ENCODE measurements around the gene MBOAT2. TPM values are rescaled to one million over a fixed set of nuclear protein-coding genes. Genes with fewer than 3 reads are reported as not detected.

MBOAT2 gene
- total RNA-seq, 1 experiment from 2014 or later = 16.8 TPM

GRCh38 chr2:8861797-8862196 lies 141.7 kb downstream of the MBOAT2 start:
- ATAC-seq = no peak
- H3K9me2 ChIP-seq (ENCODE audit: insufficient read depth) = no peaks in the 10 kb centered on the region
- no peaks in the 10 kb centered on the region for H3K79me2 ChIP-seq (ENCODE audit: insufficient read depth, low read length)
- no peak for DNase-seq (ENCODE audit: low read depth, low spot score)
- H3K4me2 ChIP-seq (ENCODE audit: low read length) = no peak overlapping the region
- intact Hi-C loops (cut with micrococcal nuclease) = no loop called here
- TF ChIP-seq EZH2 (IDR thresholded peaks at IDR 0.05) (no peak), CBX3 (IDR thresholded peaks at IDR 0.05; ENCODE audit: low read depth) (no peak), EGR1 (IDR thresholded peaks at IDR 0.05; ENCODE audit: low read depth) (no peak), CEBPB (IDR thresholded peaks at IDR 0.05; ENCODE audit: low read depth) (no peak), SRF (IDR thresholded peaks at IDR 0.05; ENCODE audit: low read depth) (no peak)
- H3K27ac ChIP-seq (ENCODE audit: low read depth, low read length) = no peak overlapping the region
- ChIA-PET RAD21 (ENCODE audit: low non-redundant PET in 1 of 2, low total read pairs in 2 of 2, uncharacterized antibody in 2 of 2, unreplicated experiment in 2 of 2) (no interaction called here), CTCF (no interaction called here), POLR2A (no interaction called here)
- no peaks in the 10 kb centered on the region for H3K9me3 ChIP-seq (ENCODE audit: control insufficient read depth in 1 of 2, insufficient read depth in 1 of 2, low read depth in 1 of 2, low read length in 2 of 2)
- BruUV-seq (replicated peaks) = no TSS peak
- no peak overlapping the region for H3K9ac ChIP-seq (ENCODE audit: low read length)
- no peaks in the 10 kb centered on the region for H3K36me3 ChIP-seq (ENCODE audit: control insufficient read depth in 1 of 2, insufficient read depth in 2 of 2, low read length in 2 of 2)
- no peaks in the 10 kb centered on the region for H3K27me3 ChIP-seq (ENCODE audit: insufficient read depth, low read length)
- no peak overlapping the region for H2AFZ ChIP-seq (ENCODE audit: low read depth, low read length, poor library complexity, severe bottlenecking)
- no peak overlapping the region for H3K4me3 ChIP-seq (replicated peaks in 1 of 2; ENCODE audit: low read depth in 1 of 2, low read length in 2 of 2)
- H3K4me1 ChIP-seq (ENCODE audit: control insufficient read depth in 1 of 2, insufficient read depth in 2 of 2, low read length in 2 of 2) = no peaks in the 10 kb centered on the region
- no peaks in the 10 kb centered on the region for H4K20me1 ChIP-seq (ENCODE audit: insufficient read depth)

- no peaks in the 10 kb centered on the region for H3K36me3 ChIP-seq (ENCODE audit: control insufficient read depth in 1 of 2, insufficient read depth in 2 of 2, low read length in 2 of 2)
- ATAC-seq (no peak), DNase-seq (ENCODE audit: low read depth, low spot score) (no peak)
- H3K27ac ChIP-seq (ENCODE audit: low read depth, low read length) = no peak overlapping the region
- POLR2A ChIA-PET = no interaction called here
- no peaks in the 10 kb centered on the region for H3K9me3 ChIP-seq (ENCODE audit: control insufficient read depth in 1 of 2, insufficient read depth in 1 of 2, low read depth in 1 of 2, low read length in 2 of 2)
- CTCF ChIA-PET = no interaction called here
- RAD21 ChIA-PET (ENCODE audit: low non-redundant PET in 1 of 2, low total read pairs in 2 of 2, uncharacterized antibody in 2 of 2, unreplicated experiment in 2 of 2) = no interaction called here
- H4K20me1 ChIP-seq (ENCODE audit: insufficient read depth) = no peaks in the 10 kb centered on the region
- H3K4me3 ChIP-seq (replicated peaks in 1 of 2; ENCODE audit: low read depth in 1 of 2, low read length in 2 of 2) = no peak overlapping the region
- H3K4me1 ChIP-seq (ENCODE audit: control insufficient read depth in 1 of 2, insufficient read depth in 2 of 2, low read length in 2 of 2) = no peaks in the 10 kb centered on the region
- BruUV-seq (replicated peaks) = no TSS peak
- no peak overlapping the region for H3K9ac ChIP-seq (ENCODE audit: low read length)
- H3K9me2 ChIP-seq (ENCODE audit: insufficient read depth) = no peaks in the 10 kb centered on the region
- H3K27me3 ChIP-seq (ENCODE audit: insufficient read depth, low read length) = no peaks in the 10 kb centered on the region
- intact Hi-C loops (cut with micrococcal nuclease) = no loop called here
- H3K79me2 ChIP-seq (ENCODE audit: insufficient read depth, low read length) = no peaks in the 10 kb centered on the region
- H3K4me2 ChIP-seq (ENCODE audit: low read length) = no peak overlapping the region
- no peak overlapping the region for H2AFZ ChIP-seq (ENCODE audit: low read depth, low read length, poor library complexity, severe bottlenecking)
- TF ChIP-seq ZNF274 (IDR thresholded peaks at IDR 0.05; ENCODE audit: low read depth, low read length) (no peak), SRF (IDR thresholded peaks at IDR 0.05; ENCODE audit: low read depth) (no peak), SP1 (IDR thresholded peaks at IDR 0.05; ENCODE audit: low read depth) (no peak), CBX3 (IDR thresholded peaks at IDR 0.05; ENCODE audit: low read depth) (no peak), FOSL1 (IDR thresholded peaks at IDR 0.05; ENCODE audit: low read depth) (no peak), JUND (IDR thresholded peaks at IDR 0.05) (no peak), SIN3A (IDR thresholded peaks at IDR 0.05; ENCODE audit: low read depth) (no peak), ZFX (IDR thresholded peaks at IDR 0.05) (no peak)
These were observed 143.2 kb downstream of the MBOAT2 start for GRCh38 chr2:8860239-8860638.

Measured in HCT116 (cell line).